GF-D8 (cell line): ENCODE data around the gene HIVEP1.
A peak's percentile ranks its signal among the peaks of the same experiment; 100 is the strongest.

Experiments used
- DNase-seq: peaks from one replicate; lab custom pipeline; 2025; lab: John Stamatoyannopoulos, UW

The HIVEP1 gene

GRCh38 chr6:12020187-12020791 lies 8.2 kb downstream of the HIVEP1 start:
- DNase-seq: no peak

GRCh38 chr6:12022481-12022880 lies 10.4 kb downstream of the HIVEP1 start:
- DNase-seq: no peak

GRCh38 chr6:12022953-12023388 lies 10.9 kb downstream of the HIVEP1 start:
- DNase-seq: no peak

- no peak for DNase-seq
Measured at GRCh38 chr6:12024216-12024615, 12.1 kb downstream of the HIVEP1 start.

DNA sequence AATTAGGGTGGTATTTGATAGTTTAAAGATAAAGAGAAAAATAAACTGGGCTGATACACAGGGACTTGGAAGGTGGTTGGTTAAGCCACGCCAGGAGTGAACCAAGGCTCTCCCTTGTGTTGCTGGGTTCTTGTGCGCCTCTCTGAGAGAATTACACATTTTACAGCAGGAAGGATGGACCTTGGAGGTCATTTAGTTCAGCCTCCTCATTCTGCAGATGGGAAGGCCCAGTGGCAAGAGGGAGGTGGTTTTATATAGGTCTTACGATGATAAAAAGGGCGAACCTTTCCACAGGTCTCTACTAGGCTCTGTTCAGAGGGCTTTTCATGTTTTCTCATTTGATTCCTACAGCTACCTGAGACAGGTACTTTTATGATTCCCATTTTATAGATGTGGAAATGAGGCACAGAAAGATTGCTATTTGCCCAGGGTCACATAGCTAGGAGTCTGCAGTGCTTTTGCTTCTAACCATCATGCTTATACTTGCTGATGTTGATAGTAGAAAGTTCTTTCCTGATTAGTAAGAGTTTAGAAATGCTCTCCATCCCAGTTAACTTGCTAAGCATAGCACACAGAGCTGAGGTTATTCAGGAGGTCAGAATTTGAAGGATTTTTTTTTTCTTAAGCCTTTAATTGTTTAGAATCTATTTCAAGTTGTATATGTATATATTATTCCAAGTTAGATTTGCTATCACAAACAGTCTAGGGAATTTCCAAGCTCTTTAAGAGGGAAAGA lies 12.8 kb downstream of the HIVEP1 start:
- no peak for DNase-seq

DNA sequence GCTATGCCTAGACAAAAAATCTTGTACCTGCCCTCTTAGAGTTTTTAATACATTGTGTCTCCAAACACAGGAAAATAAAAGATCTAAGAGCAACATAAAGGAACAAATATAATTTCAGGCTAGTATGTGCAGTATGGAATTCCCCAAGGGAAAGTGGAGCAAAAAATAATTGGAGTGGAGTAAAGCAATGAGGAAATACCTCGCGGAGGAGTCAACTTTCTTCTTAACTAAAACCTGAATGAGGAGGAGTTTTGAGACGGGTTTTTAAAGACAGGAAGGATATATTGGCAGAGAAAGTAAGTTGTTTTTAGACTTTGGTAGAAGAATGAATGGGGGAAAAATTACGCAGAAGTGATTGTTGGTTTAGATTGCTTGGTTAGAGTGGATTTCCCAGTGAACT lies 14.0 kb downstream of the HIVEP1 start:
- DNase-seq: no peak

DNA sequence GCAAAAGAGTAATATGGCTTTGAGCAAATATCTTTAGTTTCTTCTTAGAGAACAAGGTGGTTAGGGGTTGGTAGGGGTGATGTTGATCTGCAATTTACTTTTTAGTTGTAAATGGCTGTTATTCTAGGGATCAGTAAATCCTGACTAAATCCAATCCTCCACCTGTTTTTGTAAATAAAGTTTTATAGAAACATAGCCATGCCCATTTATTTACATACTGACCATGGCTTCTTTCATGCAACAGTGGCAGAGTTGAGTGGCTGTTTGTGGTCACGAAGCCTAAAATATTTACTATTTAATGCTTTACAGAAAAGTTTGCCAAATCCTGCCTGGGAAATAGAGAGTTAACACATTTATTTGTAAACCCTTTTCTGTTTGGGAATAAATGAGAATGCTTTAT lies 14.7 kb downstream of the HIVEP1 start:
- DNase-seq: no peak

GRCh38 chr6:12028213-12028612 lies 16.1 kb downstream of the HIVEP1 start:
- DNase-seq: no peak

GRCh38 chr6:12029979-12030737 lies 18.0 kb downstream of the HIVEP1 start:
- DNase-seq: no peak

DNA sequence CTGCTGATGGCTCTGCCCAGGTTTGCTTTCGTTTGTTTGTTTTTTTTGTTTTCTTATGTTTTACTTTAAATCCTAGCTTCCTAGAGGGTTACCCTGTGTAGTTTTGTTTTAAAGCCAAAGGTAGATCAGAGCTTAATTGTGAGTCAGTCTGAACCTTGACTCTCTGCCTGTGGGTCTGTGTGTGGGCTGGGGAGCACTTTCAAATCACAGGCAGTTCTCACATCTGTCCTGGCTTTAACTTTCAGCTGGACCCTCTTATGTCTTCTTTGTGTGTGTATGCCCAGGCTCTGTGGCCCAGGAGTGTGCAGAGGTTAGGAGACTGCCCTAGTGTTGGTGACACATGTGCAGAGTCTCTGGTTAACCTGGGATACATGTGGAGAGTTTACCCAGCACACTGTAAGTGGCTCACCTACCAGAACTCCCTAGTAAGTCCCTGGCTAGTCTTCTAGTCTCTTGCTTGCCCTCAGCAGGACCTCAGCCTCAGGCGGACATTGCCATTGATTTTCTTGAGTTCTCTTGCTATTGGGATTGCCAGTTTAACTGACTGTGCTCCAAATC lies 19.0 kb downstream of the HIVEP1 start:
- DNase-seq: no peak

DNA sequence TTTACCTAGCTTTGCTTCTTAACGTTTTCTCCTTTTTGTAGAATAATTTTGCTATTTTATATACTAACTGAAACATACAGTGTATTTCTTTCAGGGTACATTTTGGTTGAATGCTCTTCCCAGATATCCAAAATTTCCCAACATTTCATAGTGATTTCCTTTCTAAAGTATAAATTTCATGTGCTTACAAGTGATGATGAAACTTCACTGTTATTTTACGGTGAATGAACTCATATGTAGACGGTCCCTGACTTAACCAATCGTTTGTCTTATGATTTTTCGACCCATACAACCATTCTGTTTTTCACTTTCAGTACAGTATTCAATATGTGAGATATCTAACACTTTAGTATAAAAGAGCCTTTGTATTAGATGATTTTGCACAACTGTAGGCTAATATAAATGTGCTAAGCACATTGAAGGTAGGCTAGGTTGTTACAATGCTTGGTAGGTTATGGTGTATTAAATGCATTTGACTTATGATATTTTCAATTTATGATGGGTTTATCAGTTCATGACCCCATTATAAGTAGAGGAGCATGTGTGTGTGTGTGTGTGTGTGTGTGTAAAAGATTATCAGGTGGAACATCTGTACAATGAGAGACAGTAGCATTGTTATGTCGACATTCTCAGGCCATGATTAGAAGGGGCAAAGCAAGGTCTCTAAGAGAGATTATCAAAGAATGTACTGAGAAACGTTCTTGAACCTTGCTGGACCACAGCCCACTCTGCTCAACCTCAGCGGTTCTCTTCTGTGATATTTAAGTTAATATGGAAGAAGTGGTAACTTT lies 20.9 kb downstream of the HIVEP1 start:
- no peak for DNase-seq

DNA sequence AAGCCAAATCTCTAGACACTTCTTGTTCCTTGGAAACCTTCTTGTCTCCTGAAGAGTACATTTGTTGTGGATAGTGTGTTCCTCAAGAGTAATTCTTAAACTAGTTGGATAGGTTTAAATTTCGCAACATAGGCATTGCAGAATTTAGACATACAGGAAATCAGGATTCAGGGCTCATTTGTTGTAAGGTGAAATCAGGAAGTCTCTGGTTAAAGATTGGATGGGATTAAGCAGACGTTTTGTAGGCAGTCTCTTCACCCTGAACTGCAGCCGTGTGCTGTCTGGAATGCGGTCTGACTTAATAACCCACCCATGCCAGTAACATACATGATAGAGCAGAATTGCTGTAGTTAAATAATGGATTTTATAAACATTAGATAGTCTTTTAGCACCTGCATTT lies 21.7 kb downstream of the HIVEP1 start:
- peak; percentile 29 for DNase-seq

GRCh38 chr6:12034349-12034748 lies 22.2 kb downstream of the HIVEP1 start:
- no peak for DNase-seq

- DNase-seq: no peak
Measured at GRCh38 chr6:12034837-12035236, 22.7 kb downstream of the HIVEP1 start.

GRCh38 chr6:12036766-12037165 lies 24.7 kb downstream of the HIVEP1 start:
- no peak for DNase-seq

DNA sequence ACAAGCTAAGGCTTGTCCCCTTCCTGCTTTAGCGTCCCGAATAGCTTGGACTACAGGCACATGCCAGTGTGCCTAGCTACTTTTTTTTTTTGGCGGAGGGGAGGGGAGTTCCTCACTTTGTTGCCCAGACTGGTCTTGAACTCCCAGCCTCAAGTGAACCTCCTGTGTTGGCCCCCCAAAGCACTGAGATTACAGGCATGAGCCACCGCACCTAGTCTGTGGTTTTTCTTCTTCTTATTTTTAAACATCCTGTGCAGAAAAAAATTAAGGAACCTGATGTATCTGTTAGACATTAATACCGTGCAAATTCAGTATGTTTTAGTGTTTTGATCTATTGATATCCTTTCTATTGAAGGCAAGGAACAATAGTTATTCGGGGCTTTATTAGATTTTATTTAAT lies 25.7 kb downstream of the HIVEP1 start:
- no peak for DNase-seq

DNA sequence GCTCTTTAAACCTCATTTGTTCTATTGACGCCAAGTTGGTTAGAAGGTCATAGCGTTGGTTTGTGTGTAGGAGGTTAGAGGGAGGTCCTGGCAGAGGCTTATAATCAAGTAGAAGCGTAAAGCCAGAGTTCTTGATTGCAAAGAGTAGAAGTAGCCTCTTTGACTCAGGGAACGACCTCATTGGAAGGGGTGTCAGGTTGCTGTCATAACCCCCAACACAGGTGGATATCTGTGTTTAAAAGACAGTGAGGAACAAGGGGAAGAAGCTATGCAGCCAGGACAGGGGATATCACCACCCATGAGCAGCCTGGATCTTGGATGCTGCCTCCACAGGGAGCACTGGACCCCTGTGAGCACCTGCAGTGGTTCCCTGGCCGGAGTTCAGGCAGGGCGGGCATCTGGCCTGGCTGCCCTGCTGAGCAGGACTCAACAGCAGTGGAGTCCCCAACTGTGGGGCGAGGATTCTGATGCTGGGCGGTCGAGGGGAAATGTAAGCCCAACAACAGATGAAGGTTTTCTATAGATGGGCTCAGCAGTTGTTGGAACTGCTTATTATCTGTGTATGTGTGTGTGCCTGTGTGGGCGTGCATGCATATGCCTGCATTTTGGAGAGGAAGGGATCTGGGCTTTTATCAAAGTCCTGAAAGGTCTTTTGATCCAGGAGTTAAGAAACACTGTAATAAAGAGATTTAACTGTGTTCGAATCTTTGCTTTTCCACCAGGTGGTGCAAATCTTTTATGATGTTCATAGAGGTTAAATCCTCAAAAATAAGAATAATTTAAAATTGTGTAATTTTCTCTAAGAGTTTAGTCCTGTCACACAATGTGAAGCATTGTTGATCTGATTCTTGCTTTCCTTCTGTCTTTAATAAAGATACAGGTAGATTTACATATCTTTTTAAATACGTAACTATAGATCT lies 27.7 kb downstream of the HIVEP1 start:
- DNase-seq: no peak

- DNase-seq: no peak
Measured at GRCh38 chr6:12047304-12047703, 35.2 kb downstream of the HIVEP1 start.

DNA sequence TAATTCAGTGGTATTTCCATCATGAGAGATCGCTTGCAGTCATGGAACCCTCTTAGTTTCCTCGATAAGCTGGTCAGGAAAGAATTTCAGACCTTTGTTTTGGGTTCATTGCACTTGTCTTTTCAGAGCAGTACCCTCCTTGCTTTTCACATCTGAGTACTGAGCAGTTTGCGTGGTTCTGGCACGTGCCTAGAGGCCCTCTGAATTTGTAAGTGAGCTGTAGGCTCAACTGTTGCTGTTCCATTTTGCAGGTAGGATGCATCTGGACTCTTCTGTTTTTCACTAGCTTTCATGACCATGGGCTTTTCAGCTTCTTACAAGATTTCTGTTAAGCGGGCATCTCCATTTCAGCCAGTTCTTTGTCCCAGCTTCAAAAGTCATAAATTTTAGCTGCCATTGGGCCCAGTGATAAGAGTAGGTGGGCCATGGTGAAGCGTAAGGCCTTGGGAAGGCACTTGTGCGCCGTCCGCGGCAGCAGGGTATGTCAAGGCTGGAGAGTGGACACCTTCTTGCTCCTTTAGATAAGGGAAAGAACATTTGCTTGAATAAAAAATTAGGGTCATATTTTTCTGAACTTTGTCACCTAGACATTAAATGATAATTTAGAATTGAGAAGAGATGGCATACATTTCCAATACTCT lies 35.8 kb downstream of the HIVEP1 start:
- no peak for DNase-seq

GRCh38 chr6:12048609-12049008 lies 36.5 kb downstream of the HIVEP1 start:
- DNase-seq: no peak
